CD4-positive, alpha-beta T cell treated with Interleukin-4 for 4 hours (primary cell): ENCODE data around the gene LRRC8D.

Experiments
- DNase-seq: peaks from one replicate; pipeline ENCODE4 v3.0.0-alpha.2; 2020

The LRRC8D gene

GRCh38 chr1:89807983-89808382 is 12.8 kb upstream of the LRRC8D start:
- no peak for DNase-seq

- no peak for DNase-seq
Measured at GRCh38 chr1:89808441-89809117, 12.3 kb upstream of the LRRC8D start.

GRCh38 chr1:89809556-89809955 is 11.3 kb upstream of the LRRC8D start:
- DNase-seq, result no peak

- no peak for DNase-seq
Measured at GRCh38 chr1:89810302-89810701, 10.5 kb upstream of the LRRC8D start.

- DNase-seq, result no peak
Measured at GRCh38 chr1:89810880-89811279, 10.0 kb upstream of the LRRC8D start.

- DNase-seq, result no peak
Measured at GRCh38 chr1:89812992-89813391, 7.8 kb upstream of the LRRC8D start.

- DNase-seq, result no peak
Measured at GRCh38 chr1:89815040-89815439, 5.8 kb upstream of the LRRC8D start.

- DNase-seq, result no peak
Measured at GRCh38 chr1:89815611-89816010, 5.2 kb upstream of the LRRC8D start.

GRCh38 chr1:89816366-89816765 is 4.5 kb upstream of the LRRC8D start:
- no peak for DNase-seq

GRCh38 chr1:89821322-89822108 is 683 bp downstream of the LRRC8D start:
- peak; percentile 47 for DNase-seq

- DNase-seq, result no peak
Measured at GRCh38 chr1:89822109-89822962, 1.5 kb downstream of the LRRC8D start.

GRCh38 chr1:89822999-89823628 is 2.3 kb downstream of the LRRC8D start:
- no peak for DNase-seq

- no peak for DNase-seq
Measured at GRCh38 chr1:89823679-89824292, 3.0 kb downstream of the LRRC8D start.

- no peak for DNase-seq
Measured at GRCh38 chr1:89826594-89826993, 5.8 kb downstream of the LRRC8D start.

GRCh38 chr1:89827330-89827729 is 6.5 kb downstream of the LRRC8D start:
- no peak for DNase-seq

GRCh38 chr1:89827902-89828301 is 7.1 kb downstream of the LRRC8D start:
- DNase-seq, result no peak

- no peak for DNase-seq
Measured at GRCh38 chr1:89829186-89829585, 8.4 kb downstream of the LRRC8D start.

GRCh38 chr1:89831462-89832120 is 10.8 kb downstream of the LRRC8D start:
- DNase-seq, result no peak

GRCh38 chr1:89832496-89833127 is 11.8 kb downstream of the LRRC8D start:
- no peak for DNase-seq

- DNase-seq, result no peak
Measured at GRCh38 chr1:89833183-89834082, 12.6 kb downstream of the LRRC8D start.
